ENCODE data around the gene BAIAP2L1.
"Not testable (repeated sequence)": the region's sequence is repeated elsewhere in the genome, so short reads cannot be mapped to it uniquely, and the experiment has no call there.

The BAIAP2L1 gene

DNA sequence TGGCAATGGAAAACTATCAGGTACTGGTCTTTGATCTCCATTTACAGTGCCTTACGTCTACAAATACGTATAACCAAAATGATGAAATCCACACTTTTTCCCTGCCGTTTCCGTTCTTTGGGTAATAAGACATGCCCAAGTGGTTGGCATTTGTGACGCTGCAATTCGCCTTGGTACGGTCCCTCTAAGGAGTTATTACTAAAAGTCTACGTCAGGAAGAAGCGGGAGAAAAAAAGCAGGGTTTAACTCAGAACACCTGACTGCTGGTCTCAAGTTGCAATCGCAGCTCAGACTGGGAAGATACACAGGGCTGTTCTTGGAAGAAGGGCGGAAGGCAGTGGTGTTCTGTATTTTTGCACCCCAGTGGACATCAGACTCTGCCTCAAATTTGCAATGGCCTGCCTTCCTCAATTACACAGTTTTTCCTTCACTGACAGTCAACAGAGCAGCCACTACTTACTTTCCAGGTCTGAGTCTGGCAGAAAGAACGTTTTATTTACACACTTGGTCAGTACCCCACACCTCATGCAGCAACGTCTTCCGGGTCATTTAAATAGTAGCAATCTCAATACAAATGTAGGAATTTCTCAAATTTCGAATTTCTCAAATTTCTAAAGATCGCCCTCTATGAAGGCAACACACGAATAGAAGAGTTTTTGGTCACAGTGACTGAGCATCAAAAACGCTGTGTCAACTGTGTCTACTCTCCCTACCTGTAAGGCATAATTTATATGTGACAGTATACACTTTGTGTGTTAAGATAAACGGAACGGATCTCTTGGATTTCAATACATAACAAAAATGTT, 2.1 kb downstream of the BAIAP2L1 start:
- DNase-seq (ENCODE audit: low read depth, low spot score): peak; percentile 18

DNA sequence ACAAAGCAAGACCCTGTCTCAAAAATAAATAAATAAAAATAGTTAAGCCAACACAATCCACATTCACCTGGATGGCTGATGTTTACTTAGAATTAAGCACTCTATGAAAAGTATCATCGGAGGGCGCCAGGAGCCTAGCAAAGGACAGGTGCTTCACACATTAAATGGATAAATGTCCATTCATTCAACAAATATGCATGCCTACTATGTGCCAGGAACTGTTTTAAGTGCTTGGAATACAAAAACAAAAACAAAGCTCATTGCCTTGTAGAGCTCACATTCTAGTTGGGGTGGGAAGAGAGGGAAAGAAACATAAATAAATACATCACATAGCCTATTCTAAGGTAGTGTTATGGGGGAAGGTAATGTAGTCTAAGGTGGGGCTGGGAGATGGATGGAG, 4.1 kb downstream of the BAIAP2L1 start:
- no peak for DNase-seq (ENCODE audit: low read depth, low spot score)

DNA sequence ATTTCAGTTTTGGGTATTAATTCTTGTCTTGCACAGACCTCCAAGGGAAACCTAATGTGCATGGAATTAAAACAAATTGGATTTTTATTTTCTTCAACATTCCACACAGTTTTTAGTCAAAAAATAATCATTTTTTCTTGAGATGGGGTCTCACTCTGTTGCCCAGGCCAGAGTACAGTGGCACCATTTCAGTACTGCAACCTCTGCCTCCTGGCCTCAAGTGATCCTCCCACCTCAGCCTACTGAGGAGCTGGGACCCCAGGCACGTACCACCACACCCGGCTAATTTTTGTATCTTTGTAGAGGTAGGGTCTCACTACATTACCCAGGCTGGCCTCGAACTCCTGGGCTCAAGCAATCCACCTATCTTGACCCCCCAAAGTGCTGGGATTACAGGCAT, 4.9 kb downstream of the BAIAP2L1 start:
- DNase-seq (ENCODE audit: low read depth, low spot score): no peak

DNA sequence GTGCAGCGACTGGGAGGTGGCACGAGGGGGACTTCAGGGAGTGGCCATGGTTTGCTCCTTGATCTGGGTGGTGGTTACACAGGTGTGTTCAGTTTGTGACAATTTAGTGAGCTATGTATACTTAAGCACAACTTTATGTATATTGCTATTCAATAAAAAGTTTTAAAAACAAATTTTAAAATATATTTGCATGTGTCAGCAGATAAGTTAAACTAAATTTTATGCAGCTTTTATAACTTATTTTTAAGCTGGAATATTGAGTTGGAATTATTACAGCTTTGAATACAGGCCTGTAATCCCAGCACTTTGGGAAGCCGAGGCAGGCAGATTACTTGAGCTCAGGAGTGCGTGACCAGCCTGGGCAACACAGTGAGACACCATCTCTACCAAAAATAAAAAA, 5.4 kb downstream of the BAIAP2L1 start:
- DNase-seq (ENCODE audit: low read depth, low spot score): no peak

DNA sequence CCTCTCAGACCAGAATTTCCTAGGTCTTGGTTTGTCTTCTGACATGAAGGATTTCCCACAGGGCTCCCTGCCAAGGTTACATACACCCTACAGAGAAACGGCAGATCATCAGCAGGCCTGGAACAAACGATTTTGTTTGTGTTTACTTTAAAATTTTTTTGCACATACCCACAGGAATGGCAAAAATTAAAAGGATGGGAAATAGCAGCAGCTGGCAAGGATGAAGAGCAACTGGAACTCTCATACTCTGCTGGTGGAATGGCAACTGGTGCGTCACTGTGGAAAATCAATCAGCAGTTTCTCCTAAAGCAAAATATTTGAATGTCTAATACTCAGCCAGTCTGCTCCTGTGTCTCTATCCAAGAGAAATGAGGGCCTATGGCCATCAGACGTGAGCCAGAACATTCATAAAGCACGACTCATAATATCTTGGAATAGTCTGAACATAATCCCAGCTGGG, 6.5 kb downstream of the BAIAP2L1 start:
- DNase-seq (ENCODE audit: low read depth, low spot score): no peak

DNA sequence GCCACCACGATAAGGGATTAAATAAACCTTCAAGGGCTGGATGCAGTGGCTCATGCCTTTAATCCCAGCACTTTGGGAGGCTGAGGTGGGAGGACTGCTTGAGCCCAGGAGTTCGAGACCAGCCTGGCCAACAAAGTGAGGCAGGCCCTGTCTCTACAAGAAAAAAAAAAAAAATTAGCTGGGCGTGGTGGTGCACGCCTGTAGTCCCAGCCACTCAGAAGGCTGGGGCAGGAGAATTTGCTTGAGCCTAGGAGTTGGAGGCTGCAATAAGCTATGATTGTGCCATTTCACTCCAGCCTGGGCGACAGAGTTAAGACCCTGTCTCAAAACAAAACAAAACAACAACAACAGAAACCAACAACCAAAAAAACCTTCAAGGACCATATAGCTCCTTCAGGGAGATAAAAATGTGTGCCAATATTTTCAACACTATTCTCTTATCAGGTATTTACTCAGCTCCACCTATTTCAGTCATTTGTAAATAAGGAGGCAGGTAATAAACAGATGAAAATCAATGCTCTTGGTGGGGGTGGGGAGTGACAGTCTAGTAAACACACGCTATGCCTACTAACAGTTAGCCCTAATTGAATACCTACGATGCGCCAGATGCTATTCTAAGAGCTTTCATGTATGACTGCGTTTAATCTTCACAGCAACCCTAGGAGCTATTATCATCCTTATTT, 13.2 kb downstream of the BAIAP2L1 start:
- no peak for DNase-seq (ENCODE audit: low read depth, low spot score)

DNA sequence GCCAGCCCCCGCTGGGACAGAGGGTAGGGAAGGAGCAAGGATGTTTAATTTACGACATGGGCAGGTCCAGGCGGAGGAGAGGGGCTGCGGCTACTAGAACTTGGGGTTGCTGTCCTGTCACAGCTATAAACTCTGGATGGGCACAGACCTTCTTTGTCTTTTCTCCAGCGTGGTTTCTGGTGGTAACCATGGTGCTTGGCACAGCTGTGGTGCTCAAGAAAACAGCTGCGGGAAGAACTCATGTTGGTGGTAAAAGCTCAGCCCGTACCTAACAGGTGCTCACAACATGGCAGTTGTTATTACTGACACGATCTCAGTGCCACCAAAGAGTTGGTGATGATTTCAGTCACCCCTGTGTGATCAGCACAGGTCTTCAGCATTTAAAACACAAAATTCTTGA, 13.8 kb downstream of the BAIAP2L1 start:
- DNase-seq (ENCODE audit: low read depth, low spot score): no peak

DNA sequence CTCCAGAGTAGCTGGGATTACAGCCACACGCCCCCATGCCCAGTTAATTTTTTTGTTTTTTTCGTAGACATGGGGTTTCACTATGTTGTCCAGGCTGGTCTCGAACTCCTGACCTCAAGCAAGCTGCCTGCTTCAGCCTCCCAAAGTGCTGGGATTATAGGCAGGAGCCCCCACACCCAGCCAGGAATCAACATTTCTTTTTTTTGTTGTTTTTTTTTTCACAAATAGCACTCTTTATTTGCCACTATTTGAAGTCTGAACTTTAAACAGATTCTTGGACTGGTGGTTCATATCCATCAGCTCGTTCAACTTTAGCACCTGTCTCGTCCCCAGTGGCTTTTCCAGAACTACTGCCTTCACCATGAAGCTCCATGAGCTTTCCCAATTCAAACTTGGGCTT, 15.4 kb downstream of the BAIAP2L1 start:
- DNase-seq (ENCODE audit: low read depth, low spot score): not testable (repeated sequence)

DNA sequence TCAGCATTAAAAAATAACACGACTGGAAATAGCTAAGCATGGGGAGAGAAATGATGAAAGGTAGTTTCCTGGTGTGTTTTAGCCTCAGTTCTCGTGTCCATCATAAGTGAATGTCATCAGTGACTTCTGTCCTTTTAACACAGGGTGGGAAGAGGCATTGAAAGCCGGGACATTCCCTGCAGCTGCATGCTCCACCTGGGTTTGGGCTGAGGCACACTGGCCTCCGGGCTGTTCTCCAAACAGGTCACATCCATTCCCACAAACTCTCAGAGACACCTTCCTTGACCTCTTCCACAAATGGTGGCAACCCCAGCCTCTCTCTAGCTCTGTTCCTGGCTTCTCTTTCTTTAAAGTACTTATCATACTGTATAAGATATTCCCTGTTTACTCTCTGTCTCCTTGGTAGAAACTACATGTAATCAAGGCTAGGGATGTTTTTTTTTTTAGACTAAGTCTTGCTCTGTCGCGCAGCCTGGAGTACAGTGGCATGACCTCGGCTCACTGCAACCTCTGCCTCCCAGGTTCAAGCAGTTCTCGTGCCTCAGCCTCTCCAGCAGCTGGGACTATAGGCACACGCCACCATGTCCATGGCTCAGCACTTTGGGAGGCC, 22.6 kb downstream of the BAIAP2L1 start:
- DNase-seq (ENCODE audit: low read depth, low spot score): peak; percentile 10

DNA sequence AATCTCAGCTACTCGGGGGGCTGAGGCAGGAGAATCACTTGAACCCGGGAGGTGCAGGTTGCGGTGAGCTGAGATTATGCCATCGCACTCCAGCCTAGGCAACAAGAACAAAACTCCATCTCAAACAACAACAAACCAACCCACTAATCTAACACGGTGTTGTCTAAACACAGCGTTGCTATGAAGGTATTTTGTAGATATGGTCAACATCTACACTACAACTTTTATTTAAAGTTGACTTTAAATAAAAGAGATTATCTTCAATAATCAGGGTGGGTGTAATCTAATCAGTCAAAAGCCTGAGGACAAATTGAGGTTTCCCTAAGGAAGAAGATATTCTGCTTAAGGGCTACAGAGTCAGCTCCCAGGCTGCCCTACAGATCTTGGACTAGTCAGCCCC, 24.2 kb downstream of the BAIAP2L1 start:
- DNase-seq (ENCODE audit: low read depth, low spot score): no peak

DNA sequence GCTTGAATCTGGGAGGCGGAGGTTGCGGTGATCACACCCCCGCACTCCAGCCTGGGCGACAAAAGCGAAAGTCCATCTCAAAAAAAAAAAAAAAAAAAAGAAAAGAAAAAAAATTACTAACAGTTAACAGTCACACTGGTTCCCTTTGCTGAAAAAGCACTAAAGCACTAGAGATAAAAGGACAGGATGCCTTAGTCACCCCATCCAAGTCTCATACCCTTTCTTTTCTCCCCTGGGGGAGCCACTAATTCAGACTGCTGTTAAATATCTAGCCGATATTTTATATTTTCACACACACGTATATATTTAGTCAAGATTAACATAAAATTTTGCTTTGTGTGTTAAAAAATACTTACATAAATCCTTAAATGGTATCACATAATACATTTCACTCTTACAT, 25.2 kb downstream of the BAIAP2L1 start:
- DNase-seq (ENCODE audit: low read depth, low spot score): no peak

DNA sequence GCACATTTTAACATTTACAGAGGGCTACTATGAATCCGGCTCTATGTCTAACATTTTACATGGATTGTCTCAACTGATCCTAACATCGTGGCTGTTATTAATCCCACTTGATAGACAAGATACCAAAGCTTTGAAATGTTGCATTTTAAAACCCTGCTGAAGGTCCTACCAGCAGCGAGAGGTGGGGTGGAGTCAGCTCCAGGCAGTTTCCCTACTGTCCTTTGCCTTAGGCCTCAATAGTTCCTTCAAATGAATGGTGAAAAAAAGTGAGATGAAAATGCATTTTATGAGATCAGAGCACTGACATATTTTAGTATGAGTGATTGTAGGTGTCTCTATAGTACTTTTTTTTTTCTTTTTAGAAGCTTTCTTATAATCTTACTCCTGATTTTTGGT, 26.6 kb downstream of the BAIAP2L1 start:
- no peak for DNase-seq (ENCODE audit: low read depth, low spot score)

DNA sequence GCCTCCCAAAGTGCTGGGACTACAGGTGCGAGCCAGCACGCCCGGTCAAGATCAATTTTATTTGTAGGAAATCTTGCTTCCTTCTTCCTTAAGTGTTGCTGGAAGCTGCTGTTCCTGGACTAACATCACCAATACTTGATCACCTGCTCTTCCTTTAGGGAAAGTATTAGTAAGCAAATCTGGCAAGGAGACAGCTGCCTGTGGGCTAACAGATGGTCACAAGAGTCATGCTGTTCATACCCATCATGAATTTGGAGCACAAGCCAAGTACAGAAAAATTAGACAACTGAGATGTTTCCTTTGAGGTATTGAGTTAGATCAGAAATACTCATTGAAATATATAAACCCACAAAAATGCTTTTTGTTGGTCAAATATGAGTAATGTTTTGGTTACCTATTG, 27.9 kb downstream of the BAIAP2L1 start:
- DNase-seq (ENCODE audit: low read depth, low spot score): no peak

DNA sequence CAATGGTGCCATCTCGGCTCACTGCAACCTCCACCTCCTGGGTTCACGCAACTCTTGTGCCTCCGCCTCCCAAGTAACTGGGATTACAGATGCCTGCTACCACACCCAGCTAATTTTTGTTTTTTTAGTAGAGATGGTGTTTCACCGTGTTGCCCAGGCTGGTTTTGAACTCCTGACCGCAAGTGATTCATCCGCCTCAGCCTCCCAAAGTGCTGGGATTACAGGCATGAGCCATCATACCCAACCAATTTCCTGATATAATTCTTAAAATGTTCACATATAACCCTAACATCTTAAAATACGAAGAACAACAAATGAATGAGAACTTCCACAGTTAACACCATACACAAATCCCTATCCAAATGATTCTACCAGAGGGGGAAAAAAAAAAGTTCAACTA, 31.2 kb downstream of the BAIAP2L1 start:
- DNase-seq (ENCODE audit: low read depth, low spot score): no peak

DNA sequence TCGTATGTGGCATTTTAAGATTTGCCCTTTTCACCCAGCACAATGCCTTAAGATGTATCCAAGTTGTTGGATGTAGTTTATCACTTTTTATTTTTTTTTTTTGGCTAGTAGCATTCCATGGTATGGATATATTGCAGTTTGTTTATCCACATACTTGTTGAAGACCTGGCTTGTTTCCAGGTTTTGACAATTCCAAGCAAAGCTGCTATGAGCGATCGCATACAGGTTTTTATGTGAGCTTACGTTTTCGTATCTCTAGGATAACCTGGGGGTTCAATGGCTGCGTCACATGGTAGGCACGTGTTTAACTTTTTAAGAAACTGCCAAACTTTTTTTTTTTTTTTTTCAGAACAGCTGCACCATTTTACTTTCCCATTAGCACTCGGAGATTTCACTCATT, 32.2 kb downstream of the BAIAP2L1 start:
- no peak for DNase-seq (ENCODE audit: low read depth, low spot score)

DNA sequence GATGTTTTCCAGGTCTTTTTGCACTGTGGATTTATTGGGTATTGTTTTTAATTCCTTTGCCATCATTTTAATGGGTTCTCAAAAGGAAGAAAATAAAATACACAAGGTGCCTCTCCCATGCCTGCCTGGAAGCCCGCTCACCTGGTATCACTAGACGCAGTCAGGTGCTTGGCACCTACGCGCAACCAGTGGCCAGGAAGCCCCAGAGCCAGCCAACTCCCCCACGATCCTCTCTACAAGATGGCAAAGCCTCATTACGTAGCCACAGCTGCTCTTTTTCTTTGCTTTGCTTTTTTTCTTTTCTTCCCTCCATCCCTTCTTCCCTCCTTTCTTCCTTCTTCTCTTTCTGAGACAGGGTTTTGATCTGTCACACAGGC, 34.3 kb downstream of the BAIAP2L1 start:
- DNase-seq (ENCODE audit: low read depth, low spot score): no peak

DNA sequence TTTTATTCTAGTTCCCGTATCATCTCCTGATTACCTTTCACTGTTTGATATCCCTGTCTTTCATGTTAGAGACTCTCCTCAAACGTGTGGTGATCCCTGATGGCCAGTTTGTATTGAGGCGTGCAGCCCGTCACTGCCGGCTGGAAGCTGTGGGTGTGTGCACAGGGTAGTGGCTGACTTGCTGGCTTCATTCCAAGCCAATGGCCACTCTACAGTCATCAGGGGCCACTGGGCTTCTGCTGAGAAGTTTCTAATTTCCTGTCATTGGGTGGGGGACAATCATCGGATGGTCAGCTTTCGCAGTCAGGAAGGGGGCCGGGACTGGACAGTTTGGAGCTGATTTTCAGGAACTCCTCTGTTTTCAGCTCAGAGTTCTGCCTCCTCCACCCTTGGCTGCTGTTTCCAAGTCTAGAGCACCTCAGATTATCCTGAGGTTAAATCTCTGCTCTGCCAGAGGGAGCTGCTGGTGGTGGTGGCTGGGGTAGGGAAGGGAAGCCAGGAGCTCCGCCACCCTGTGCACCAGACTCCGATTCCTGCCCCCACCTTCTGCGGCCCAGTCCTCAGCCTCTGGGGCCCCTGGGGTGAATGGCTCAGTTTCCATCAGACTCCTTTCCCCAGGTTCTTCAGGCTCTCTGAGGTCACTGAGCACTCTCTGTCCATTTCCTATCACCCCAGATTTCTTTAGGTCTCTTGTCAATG, 34.9 kb downstream of the BAIAP2L1 start:
- no peak for DNase-seq (ENCODE audit: low read depth, low spot score)

DNA sequence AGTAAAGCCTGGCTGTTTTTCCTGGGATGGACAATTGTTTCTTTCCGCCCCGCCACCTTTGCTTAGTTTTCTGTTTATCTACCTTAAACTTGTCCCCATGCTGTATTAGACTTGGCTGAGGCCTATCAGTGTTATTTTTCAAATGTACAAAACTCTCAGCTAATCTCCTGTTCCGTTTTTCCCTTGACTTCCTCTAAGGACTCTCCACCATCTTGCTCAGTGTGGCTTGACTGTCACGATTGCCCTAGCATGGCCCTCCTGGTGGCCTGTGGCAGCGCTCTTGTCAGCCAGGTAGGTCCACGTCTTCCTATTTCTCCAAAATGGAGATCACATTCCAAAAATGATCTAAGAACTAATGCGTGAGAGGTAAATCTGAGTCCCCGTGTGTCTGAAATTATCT, 36.7 kb downstream of the BAIAP2L1 start:
- no peak for DNase-seq (ENCODE audit: low read depth, low spot score)

DNA sequence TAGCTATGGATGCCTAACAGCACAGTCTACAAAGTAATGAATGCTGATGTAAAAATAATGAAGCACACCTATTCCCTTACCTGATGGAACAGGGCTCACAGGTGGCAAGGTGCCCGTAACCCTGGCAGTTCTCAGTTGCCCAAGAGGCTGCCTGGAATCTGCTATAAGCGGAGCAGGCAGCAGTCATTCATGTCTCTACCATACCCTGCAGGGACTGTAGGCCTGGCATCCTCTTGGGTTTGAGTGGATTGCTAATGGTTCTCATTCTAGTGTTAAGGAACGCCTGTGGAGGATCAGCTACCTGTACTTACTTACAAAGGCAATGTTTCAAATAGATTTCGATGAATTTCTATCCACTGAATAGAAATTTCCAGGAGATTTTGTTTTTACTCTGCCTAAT, 38.4 kb downstream of the BAIAP2L1 start:
- peak; percentile 54 for DNase-seq (ENCODE audit: low read depth, low spot score)

DNA sequence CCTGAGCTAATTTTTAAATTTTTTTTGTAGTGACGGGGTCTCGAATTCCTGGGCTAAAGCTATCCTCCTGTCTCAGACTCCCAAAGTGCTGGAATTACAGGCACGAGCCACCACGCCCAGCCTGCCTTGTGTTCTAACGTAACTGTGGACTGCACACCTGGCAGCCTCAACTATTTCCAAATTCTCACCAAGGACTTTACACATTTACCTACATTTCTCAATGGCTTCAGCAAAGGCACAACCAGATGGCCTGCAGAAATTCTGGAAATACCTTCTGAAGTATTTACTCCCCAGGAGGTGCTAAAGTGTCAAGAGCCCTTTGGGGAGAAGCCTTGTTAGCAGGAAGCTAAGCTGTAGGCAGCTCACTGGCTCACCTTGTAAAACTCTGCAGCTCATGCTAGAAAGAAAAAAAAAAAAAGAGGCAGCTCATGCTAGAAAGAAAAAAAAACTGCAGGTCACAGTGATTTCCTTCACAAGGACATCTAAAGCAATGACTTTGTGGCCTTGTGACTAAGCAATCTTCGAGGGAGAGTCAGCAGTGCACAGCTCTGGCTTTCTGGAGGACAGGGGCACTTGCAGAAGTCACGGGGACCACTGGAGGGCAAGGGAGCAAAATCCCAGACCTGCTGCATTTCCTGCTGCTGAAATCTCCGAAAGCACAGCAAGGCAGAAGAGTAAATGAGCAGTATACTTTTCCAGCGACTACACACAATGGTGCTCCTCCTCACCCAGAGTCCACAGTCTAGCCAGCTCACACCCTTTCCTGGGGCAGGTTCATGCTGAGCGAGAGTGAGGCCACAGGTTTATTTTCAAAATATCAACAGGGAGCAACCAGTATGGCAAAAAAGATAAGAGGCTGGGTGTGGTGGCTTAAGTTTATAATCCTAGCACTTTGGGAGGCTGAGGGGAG, 40.4 kb downstream of the BAIAP2L1 start:
- peak; percentile 79 for DNase-seq (ENCODE audit: low read depth, low spot score)

DNA sequence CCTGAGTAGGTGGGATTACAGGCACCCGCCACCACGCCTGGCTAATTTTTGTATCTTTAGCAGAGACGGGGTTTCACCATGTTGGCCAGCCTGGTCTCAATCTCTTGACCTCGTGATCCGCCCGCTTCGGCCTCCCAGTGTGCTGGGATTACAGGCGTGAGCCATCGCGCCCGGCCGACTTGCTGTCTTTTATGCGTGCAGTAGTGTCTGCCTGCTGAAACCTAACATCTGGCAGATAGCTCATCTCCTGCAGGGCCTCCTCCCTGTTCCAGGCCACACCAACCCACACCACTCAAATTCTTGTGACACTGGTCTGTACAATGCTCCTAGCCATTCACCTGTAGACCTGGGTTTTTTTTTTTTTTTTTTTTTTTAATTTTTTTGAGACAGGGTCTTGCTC, 41.5 kb downstream of the BAIAP2L1 start:
- DNase-seq (ENCODE audit: low read depth, low spot score): no peak

Measured in ELF-1 (cell line).